Measurements from ENCODE around the gene TBL1X. TPM values are rescaled to one million over a fixed set of nuclear protein-coding genes. Genes with fewer than 3 reads are reported as not detected.

Gene TBL1X
- total and polyA plus RNA-seq, 2 of the 8 experiments (the other 6 are each of a cell fraction or from before 2014, with no cell fraction given), result 13.3 to 25.6 TPM

- no peak overlapping the region for H3K14ac ChIP-seq (ENCODE audit: insufficient read length)
- no peak overlapping the region for H4K91ac ChIP-seq (replicated peaks; ENCODE audit: insufficient read length, low read length)
- H2AFZ ChIP-seq (ENCODE audit: low read length), result no peak overlapping the region
- H3K4me3 ChIP-seq (ENCODE audit: extremely low read depth in 1 of 4, insufficient read depth in 2 of 4, low read depth in 3 of 4, low read length in 4 of 4), result no peak overlapping the region
- H2BK15ac ChIP-seq (ENCODE audit: low read length), result no peak overlapping the region
- no peak overlapping the region for H2BK12ac ChIP-seq (ENCODE audit: low read depth, low read length)
- H3K18ac ChIP-seq (ENCODE audit: extremely low read depth, low read length), result no peak overlapping the region
- no peak overlapping the region for H2AK5ac ChIP-seq (ENCODE audit: low read depth, low read length)
- 0 out of 4 replicates have a peak, but pooled peaks cover 0 to 2% of the 10 kb centered on the region in 2 experiments for H3K79me2 ChIP-seq (ENCODE audit: control insufficient read depth in 1 of 2, insufficient read depth in 2 of 2, low read length in 2 of 2)
- WGBS, 2 experiments (ENCODE audit: extremely low coverage in 1 of 2, insufficient coverage in 1 of 2, insufficient read length in 1 of 2, insufficient replicate concordance in 2 of 2, low coverage in 1 of 2, low lambda C conversion rate in 2 of 2, missing lambda C conversion rate in 1 of 2), result 98% methylated on average over 5 of the region's 9 CpGs; no CpG with 5 or more reads in 1 of the 2 experiments
- H2BK20ac ChIP-seq (ENCODE audit: low read length), result no peak overlapping the region
- H3K4me1 ChIP-seq (replicated peaks in 1 of 4; ENCODE audit: control insufficient read depth in 3 of 4, insufficient read depth in 4 of 4, low read length in 3 of 4), result peaks cover 0 to 4% (median 1%) of the 10 kb centered on the region in 4 experiments; a peak in 4 of 7 replicates
- H4K8ac ChIP-seq (ENCODE audit: extremely low read depth, insufficient read depth, low read length), result no peak overlapping the region
- no peaks in the 10 kb centered on the region for H3K23me2 ChIP-seq (ENCODE audit: low read depth, low read length)
- H2BK5ac ChIP-seq (ENCODE audit: low read depth, low read length), result no peak overlapping the region
- no peaks in the 10 kb centered on the region for H3K27me3 ChIP-seq (replicated peaks in 1 of 4; ENCODE audit: control insufficient read depth in 3 of 4, extremely low read depth in 1 of 4, insufficient read depth in 3 of 4, low read length in 3 of 4)
- H3K9me3 ChIP-seq (ENCODE audit: insufficient read depth in 2 of 2, low read depth in 1 of 2, low read length in 1 of 2), result no peaks in the 10 kb centered on the region
- DNase-seq (ENCODE audit: low read depth in 1 of 2, low spot score in 2 of 2), result no peak
- ChIA-PET POLR2A (ENCODE audit: partially characterized antibody) (no interaction called here), CTCF (ENCODE audit: partially characterized antibody) (interaction anchor here (0.6 kb wide), 1 partner anchor 1668 kb away, joined by 3 read pairs; no protein-coding TSS in a partner anchor)
- no peak overlapping the region for H3K4me2 ChIP-seq (ENCODE audit: insufficient read depth in 1 of 2, low read depth in 2 of 2, low read length in 2 of 2)
- no peak overlapping the region for H3K4ac ChIP-seq (replicated peaks; ENCODE audit: insufficient read length, low read depth, low read length)
- no peak for FAIRE-seq
- H3K36me3 ChIP-seq (ENCODE audit: control insufficient read depth in 2 of 4, insufficient read depth in 4 of 4, low read length in 3 of 4), result no peaks in the 10 kb centered on the region
- H4K20me1 ChIP-seq (replicated peaks in 1 of 2; ENCODE audit: control insufficient read depth in 1 of 2, insufficient read depth in 2 of 2, low read length in 2 of 2), result peaks cover 0 to 3% of the 10 kb centered on the region in 2 experiments
- H3K23ac ChIP-seq (ENCODE audit: insufficient read length), result no peak overlapping the region
- no peaks in the 10 kb centered on the region for H3K79me1 ChIP-seq (ENCODE audit: low read depth, low read length)
- H3K9ac ChIP-seq (replicated peaks in 1 of 4; ENCODE audit: extremely low read depth in 1 of 4, low read depth in 3 of 4, low read length in 3 of 4), result no peak overlapping the region
- H4K5ac ChIP-seq (ENCODE audit: insufficient read length, low read depth, low read length), result no peak overlapping the region
- no peak overlapping the region for H3K56ac ChIP-seq (replicated peaks; ENCODE audit: insufficient read length, low read depth, low read length)
- H3K27ac ChIP-seq (ENCODE audit: low read depth, low read length), result no peak overlapping the region
- no peak overlapping the region for H2BK120ac ChIP-seq (replicated peaks; ENCODE audit: low read depth, low read length)
- TF ChIP-seq CBX5 (IDR thresholded peaks at IDR 0.05; ENCODE audit: low read depth, low read length) (no peak), RFX5 (IDR thresholded peaks at IDR 0.05; ENCODE audit: borderline replicate concordance, low read depth, low read length) (no peak), POLR2AphosphoS5 (IDR thresholded peaks at IDR 0.05; ENCODE audit: low read depth, low read length) (no peak), TBP (IDR thresholded peaks at IDR 0.05; ENCODE audit: low read depth, low read length) (no peak), SIRT6 (IDR thresholded peaks at IDR 0.05; ENCODE audit: low read length) (no peak), BRCA1 (IDR thresholded peaks at IDR 0.05; ENCODE audit: low read depth, low read length) (no peak), USF2 (IDR thresholded peaks at IDR 0.05; ENCODE audit: low read length) (no peak), MAX (IDR thresholded peaks at IDR 0.05) (no peak), HDAC6 (IDR thresholded peaks at IDR 0.05; ENCODE audit: low read depth, low read length) (no peak), FOSL1 (IDR thresholded peaks at IDR 0.05; ENCODE audit: insufficient read depth, low read depth, low read length) (no peak), CREB1 (IDR thresholded peaks at IDR 0.05) (no peak), SRF (IDR thresholded peaks at IDR 0.05; ENCODE audit: low read depth, low read length) (no peak), ATF3 (IDR thresholded peaks at IDR 0.05; ENCODE audit: insufficient read depth, low read depth, low read length) (no peak), SP4 (IDR thresholded peaks at IDR 0.05; ENCODE audit: low read length) (no peak)
Observed at GRCh38 chrX:9593756-9594155, 128.9 kb downstream of the TBL1X start.

Measured in H1 (cell line).